NT2/D1 (cell line): ENCODE data around the gene SLC34A1.

Experiments used
- SUZ12 ChIP-seq: IDR thresholded peaks from 2 replicates; pipeline ENCODE4 v1.6.1; 2011; ENCODE audit not compliant: insufficient read length, insufficient read depth; ENCODE audit errors: extremely low read depth
- YY1 ChIP-seq: IDR thresholded peaks from 2 replicates; pipeline ENCODE4 v1.6.1; 2011; ENCODE audit not compliant: insufficient read length, insufficient read depth

GRCh38 chr5:177434942-177435738, 50.9 kb downstream of the SLC34A1 start:
- no peak for TF ChIP-seq YY1
- no peak for TF ChIP-seq SUZ12
